Measurements from ENCODE around the gene ZDHHC8. TPM values are rescaled to one million over a fixed set of nuclear protein-coding genes. Genes with fewer than 3 reads are reported as not detected.

The ZDHHC8 gene
- total and polyA plus RNA-seq, 7 donors: 9.7 to 23.7 (median 15.8) TPM

DNA sequence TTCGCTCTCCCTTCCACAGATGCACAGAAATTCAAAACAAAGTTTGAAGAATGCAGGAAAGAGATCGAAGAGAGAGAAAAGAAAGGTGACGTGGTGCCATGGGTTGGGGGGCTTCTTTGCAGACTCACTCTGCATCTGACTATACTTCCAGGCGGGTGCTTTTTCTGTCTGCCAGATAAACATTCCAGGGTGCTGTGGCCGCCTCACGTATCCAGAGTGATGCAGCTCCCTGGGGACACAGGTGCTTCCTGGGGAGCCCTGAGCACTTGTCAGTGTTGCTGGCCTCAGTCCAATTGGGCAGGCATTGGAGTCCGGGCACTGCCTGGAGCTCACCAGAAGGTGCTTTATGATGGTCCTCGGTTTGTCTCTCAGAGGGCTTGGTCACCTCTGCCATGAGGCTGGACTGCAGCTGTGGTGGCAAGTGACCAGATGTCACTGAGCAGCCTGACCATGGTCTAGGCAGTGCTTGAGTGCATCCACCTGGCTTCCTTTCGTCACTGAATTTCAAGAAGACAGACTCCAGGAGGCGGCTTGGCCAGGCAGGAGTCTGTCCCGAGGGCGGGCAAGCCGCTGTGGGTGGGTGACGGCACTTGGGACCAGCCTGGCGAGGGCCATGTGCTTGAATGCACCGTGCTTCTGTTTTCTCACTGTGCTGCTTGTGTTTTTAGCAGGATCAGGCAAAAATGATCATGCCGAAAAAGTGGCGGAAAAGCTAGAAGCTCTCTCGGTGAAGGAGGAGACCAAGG, 5.1 kb upstream of the ZDHHC8 start:
- Histone ChIP-seq H3K27ac (no peak overlapping the region), H3K36me3 (ENCODE audit: insufficient read depth in 1 of 2, low read depth in 1 of 2) (peaks cover 0 to 56% of the 10 kb centered on the region in 2 donors), H3K9me3 (no peaks in the 10 kb centered on the region), H3K27me3 (ENCODE audit: insufficient read depth in 3 of 3, low read length in 2 of 3) (no peaks in the 10 kb centered on the region), H3K4me1 (no peaks in the 10 kb centered on the region), H3K4me3 (no peak overlapping the region)
- DNase-seq (no peak), ATAC-seq (no peak)
- 70 to 73% (median 72%) methylated on average over 19 of the region's 19 CpGs for WGBS, 3 donors
- intact Hi-C loops (cut with DNase I): loop anchor here in 1 of 2 donors (5.0 kb wide), 1 partner anchor 154 kb away; no protein-coding TSS in a partner anchor
- TF ChIP-seq, protein P1, sequence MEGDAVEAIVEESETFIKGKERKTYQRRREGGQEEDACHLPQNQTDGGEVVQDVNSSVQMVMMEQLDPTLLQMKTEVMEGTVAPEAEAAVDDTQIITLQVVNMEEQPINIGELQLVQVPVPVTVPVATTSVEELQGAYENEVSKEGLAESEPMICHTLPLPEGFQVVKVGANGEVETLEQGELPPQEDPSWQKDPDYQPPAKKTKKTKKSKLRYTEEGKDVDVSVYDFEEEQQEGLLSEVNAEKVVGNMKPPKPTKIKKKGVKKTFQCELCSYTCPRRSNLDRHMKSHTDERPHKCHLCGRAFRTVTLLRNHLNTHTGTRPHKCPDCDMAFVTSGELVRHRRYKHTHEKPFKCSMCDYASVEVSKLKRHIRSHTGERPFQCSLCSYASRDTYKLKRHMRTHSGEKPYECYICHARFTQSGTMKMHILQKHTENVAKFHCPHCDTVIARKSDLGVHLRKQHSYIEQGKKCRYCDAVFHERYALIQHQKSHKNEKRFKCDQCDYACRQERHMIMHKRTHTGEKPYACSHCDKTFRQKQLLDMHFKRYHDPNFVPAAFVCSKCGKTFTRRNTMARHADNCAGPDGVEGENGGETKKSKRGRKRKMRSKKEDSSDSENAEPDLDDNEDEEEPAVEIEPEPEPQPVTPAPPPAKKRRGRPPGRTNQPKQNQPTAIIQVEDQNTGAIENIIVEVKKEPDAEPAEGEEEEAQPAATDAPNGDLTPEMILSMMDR (IDR thresholded peaks at IDR 0.05): no peak

DNA sequence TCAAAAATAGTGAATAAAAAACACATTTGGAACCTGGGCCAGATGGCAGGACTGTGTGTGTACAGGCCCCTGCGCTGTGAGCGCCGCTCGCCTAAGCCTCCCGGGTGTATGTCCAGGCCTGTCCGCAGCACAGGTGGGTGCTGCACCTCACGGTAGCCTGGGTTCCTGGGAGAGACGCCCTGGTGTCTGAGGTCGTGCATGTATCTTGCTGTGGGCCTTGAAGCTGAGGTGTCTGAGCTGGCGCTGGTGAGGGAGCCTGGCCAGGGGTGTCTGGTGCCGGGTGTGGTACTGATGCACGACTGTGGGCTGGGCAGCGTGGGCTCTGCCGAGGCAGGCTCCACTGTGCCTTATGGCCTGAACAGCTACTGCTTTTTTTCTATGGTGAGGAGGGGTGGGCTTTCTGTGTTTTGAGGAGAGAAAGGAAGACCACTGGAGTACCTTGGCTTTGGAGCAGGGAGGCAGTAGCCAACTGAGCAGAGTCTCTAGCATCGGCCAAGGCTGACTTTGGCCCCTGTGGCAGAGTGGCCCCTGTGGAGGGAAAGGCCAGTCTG, 4.2 kb upstream of the ZDHHC8 start:
- intact Hi-C loops (cut with DNase I): loop anchor here in 1 of 2 donors (5.0 kb wide), 1 partner anchor 155 kb away; no protein-coding TSS in a partner anchor
- 80 to 83% (median 80%) methylated on average over 15 of the region's 15 CpGs for WGBS, 3 donors
- ATAC-seq (no peak), DNase-seq (no peak)
- Histone ChIP-seq H3K27ac (no peak overlapping the region), H3K9me3 (no peaks in the 10 kb centered on the region), H3K4me3 (no peak overlapping the region), H3K27me3 (ENCODE audit: insufficient read depth in 3 of 3, low read length in 2 of 3) (no peaks in the 10 kb centered on the region), H3K36me3 (ENCODE audit: insufficient read depth in 1 of 2, low read depth in 1 of 2) (peaks cover 0 to 47% of the 10 kb centered on the region in 2 donors), H3K4me1 (peaks cover under 1% of the 10 kb centered on the region)
- TF ChIP-seq, protein P1 (IDR thresholded peaks at IDR 0.05): no peak

DNA sequence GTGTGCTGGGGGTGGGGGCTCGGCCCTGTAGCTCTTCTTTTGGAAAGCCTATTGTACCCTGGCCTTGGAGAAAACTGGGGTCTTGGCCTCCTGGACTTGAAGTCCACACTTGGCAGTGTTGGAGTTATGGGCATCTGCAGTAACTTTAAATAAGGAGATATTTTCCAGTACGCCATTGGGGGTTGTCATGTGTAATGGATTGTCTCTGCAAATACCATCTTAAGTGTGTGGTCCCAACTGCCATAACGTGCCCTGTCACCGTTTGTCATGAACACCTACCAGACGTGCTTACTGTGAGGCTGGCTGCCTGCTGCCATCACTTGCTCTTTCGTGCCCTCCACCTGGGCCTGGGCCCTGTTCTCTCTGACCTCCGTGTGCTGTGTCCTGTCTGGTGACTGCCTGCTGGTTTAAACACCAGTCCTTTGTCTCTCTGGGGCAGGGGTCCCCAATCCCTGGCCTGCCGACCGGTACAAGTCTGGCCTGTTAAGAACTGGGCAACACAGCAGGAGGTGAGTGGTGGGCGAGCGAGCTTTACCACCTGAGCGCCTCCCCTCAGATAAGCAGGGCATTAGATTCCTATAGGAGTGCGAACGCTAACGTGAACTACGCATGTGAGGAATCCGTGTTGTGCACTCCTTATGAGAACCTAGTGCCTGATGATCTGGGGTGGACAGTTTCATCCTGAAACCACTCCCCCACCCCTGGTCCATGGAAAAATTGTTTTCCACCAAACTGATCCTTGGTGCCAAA, 3.6 kb upstream of the ZDHHC8 start:
- Histone ChIP-seq H3K27ac (no peak overlapping the region), H3K27me3 (ENCODE audit: insufficient read depth in 3 of 3, low read length in 2 of 3) (no peaks in the 10 kb centered on the region), H3K36me3 (ENCODE audit: insufficient read depth in 1 of 2, low read depth in 1 of 2) (peaks cover 0 to 46% of the 10 kb centered on the region in 2 donors), H3K4me3 (no peak overlapping the region), H3K9me3 (no peaks in the 10 kb centered on the region), H3K4me1 (peaks cover 6% of the 10 kb centered on the region)
- DNase-seq: no peak
- TF ChIP-seq, protein P1 (IDR thresholded peaks at IDR 0.05): no peak
- 70 to 84% (median 73%) methylated on average over 17 of the region's 17 CpGs for WGBS, 3 donors
- no peak for ATAC-seq
- intact Hi-C loops (cut with DNase I): loop anchor here in 1 of 2 donors (5.0 kb wide), 1 partner anchor 156 kb away; no protein-coding TSS in a partner anchor

DNA sequence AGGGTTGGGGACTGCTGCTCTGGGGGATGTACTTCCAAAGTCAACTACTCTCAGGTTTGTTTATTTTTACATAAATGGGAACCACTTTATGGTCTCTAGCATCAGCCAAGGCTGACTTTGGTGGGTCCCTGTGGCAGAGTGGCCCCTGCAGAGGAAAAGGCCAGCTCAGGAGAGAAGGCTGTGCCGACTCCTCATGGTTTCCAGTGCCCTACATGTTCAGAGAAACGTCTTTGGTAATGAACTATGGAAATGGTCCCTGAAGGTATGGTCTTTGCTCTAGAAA, 3.0 kb upstream of the ZDHHC8 start:
- TF ChIP-seq, protein P1 (IDR thresholded peaks at IDR 0.05): no peak
- Histone ChIP-seq H3K36me3 (ENCODE audit: insufficient read depth in 1 of 2, low read depth in 1 of 2) (peaks cover 0 to 44% of the 10 kb centered on the region in 2 donors), H3K27ac (no peak overlapping the region), H3K9me3 (no peaks in the 10 kb centered on the region), H3K4me3 (no peak overlapping the region), H3K27me3 (ENCODE audit: insufficient read depth in 3 of 3, low read length in 2 of 3) (no peaks in the 10 kb centered on the region), H3K4me1 (peaks cover 10% of the 10 kb centered on the region)
- intact Hi-C loops (cut with DNase I): loop anchor here in 1 of 2 donors (5.0 kb wide), 1 partner anchor 156 kb away; no protein-coding TSS in a partner anchor
- DNase-seq (no peak), ATAC-seq (no peak)
- WGBS, 3 donors: 50 to 53% (median 52%) methylated on average over 2 of the region's 2 CpGs

Measured in psoas muscle (tissue), 8 donors.